ENCODE data around the gene PLPP3. TPM values are rescaled to one million over a fixed set of nuclear protein-coding genes. Genes with fewer than 3 reads are reported as not detected.

The PLPP3 gene
- total RNA-seq, 4 donors from 2014 or later, result 29.0 to 80.0 (median 39.4) TPM

- 58% methylated on average over 3 of the region's 3 CpGs for WGBS
- DNase-seq (ENCODE audit: low spot score in 2 of 2), result no peak
- Histone ChIP-seq H3K4me3 (no peak overlapping the region), H3K27ac (no peak overlapping the region), H3K27me3 (no peaks in the 10 kb centered on the region), H3K36me3 (peaks cover 7% of the 10 kb centered on the region), H3K9me3 (no peaks in the 10 kb centered on the region), H3K4me1 (peaks cover 11% of the 10 kb centered on the region)
- no peak for TF ChIP-seq POLR2AphosphoS5 (IDR thresholded peaks at IDR 0.05)
- no peak for TF ChIP-seq EP300 (IDR thresholded peaks at IDR 0.05)
- no peak for TF ChIP-seq CTCF (IDR thresholded peaks at IDR 0.05)
- TF ChIP-seq POLR2A (IDR thresholded peaks at IDR 0.05), result no peak
These were observed 40.8 kb downstream of the PLPP3 start for GRCh38 chr1:56538532-56538931.

- Histone ChIP-seq H3K9me3 (no peaks in the 10 kb centered on the region), H3K27ac (no peak overlapping the region), H3K36me3 (peaks cover 10% of the 10 kb centered on the region), H3K27me3 (no peaks in the 10 kb centered on the region), H3K4me1 (peaks cover 18% of the 10 kb centered on the region), H3K4me3 (no peak overlapping the region)
- no peak for DNase-seq (ENCODE audit: low spot score in 2 of 2)
- WGBS, result 88% methylated on average over 1 of the region's 1 CpG
- TF ChIP-seq POLR2A (IDR thresholded peaks at IDR 0.05) (no peak), CTCF (IDR thresholded peaks at IDR 0.05) (no peak), EP300 (IDR thresholded peaks at IDR 0.05) (no peak)
These were observed 41.7 kb downstream of the PLPP3 start for GRCh38 chr1:56537660-56538059.

- TF ChIP-seq EP300 (IDR thresholded peaks at IDR 0.05) (no peak), POLR2A (IDR thresholded peaks at IDR 0.05) (no peak), POLR2AphosphoS5 (IDR thresholded peaks at IDR 0.05) (no peak), CTCF (IDR thresholded peaks at IDR 0.05) (no peak)
- H3K4me3 ChIP-seq, result no peak overlapping the region
- 92% methylated on average over 4 of the region's 4 CpGs for WGBS
- H3K4me1 ChIP-seq, result peaks cover 25% of the 10 kb centered on the region
- no peak overlapping the region for H3K27ac ChIP-seq
- DNase-seq (ENCODE audit: low spot score in 2 of 2), result no peak
- no peaks in the 10 kb centered on the region for H3K9me3 ChIP-seq
- no peaks in the 10 kb centered on the region for H3K27me3 ChIP-seq
- H3K36me3 ChIP-seq, result peaks cover 11% of the 10 kb centered on the region
These were observed 43.4 kb downstream of the PLPP3 start for GRCh38 chr1:56535939-56536338.

GRCh38 chr1:56535362-56535761, 44.0 kb downstream of the PLPP3 start:
- TF ChIP-seq POLR2A (IDR thresholded peaks at IDR 0.05) (no peak), POLR2AphosphoS5 (IDR thresholded peaks at IDR 0.05) (no peak), CTCF (IDR thresholded peaks at IDR 0.05) (no peak), EP300 (IDR thresholded peaks at IDR 0.05) (no peak)
- no peak overlapping the region for H3K4me3 ChIP-seq
- no peaks in the 10 kb centered on the region for H3K27me3 ChIP-seq
- DNase-seq (ENCODE audit: low spot score in 2 of 2), result no peak
- H3K4me1 ChIP-seq, result peaks cover 25% of the 10 kb centered on the region
- peaks cover 11% of the 10 kb centered on the region for H3K36me3 ChIP-seq
- no peak overlapping the region for H3K27ac ChIP-seq
- H3K9me3 ChIP-seq, result no peaks in the 10 kb centered on the region
- WGBS, result 85% methylated on average over 2 of the region's 2 CpGs

GRCh38 chr1:56534130-56534651, 45.2 kb downstream of the PLPP3 start:
- 84% methylated on average over 5 of the region's 5 CpGs for WGBS
- Histone ChIP-seq H3K4me3 (no peak overlapping the region), H3K9me3 (no peaks in the 10 kb centered on the region), H3K27ac (no peak overlapping the region), H3K4me1 (peaks cover 26% of the 10 kb centered on the region), H3K27me3 (no peaks in the 10 kb centered on the region), H3K36me3 (peaks cover 11% of the 10 kb centered on the region)
- DNase-seq (ENCODE audit: low spot score in 2 of 2), result no peak
- TF ChIP-seq EP300 (IDR thresholded peaks at IDR 0.05) (no peak), CTCF (IDR thresholded peaks at IDR 0.05) (no peak), POLR2A (IDR thresholded peaks at IDR 0.05) (no peak), POLR2AphosphoS5 (IDR thresholded peaks at IDR 0.05) (no peak)

All from suprapubic skin (tissue), 4 donors.